SU-DHL-6 (cell line): Measurements from ENCODE around the gene PACS1.

ENCODE experiments used
- EZH2phosphoT487 ChIP-seq: fragments of 200-600 bp; sonication (generic), shearing (Covaris generic); conservative IDR thresholded peaks from 2 replicates; pipeline ENCODE4 v1.6.1; 2018; ENCODE audit warnings: mild to moderate bottlenecking, antibody characterized with exemption, low read length, moderate library complexity, mixed read lengths
- TF ChIP-seq, protein P1 (sequence below): fragments of 200-600 bp; sonication (generic); IDR thresholded peaks from one replicate; pipeline ENCODE4 v1.5.1; 2017; ENCODE audit warnings: antibody characterized with exemption, mild to moderate bottlenecking, low read length, moderate library complexity; ENCODE audit not compliant: insufficient read depth, poor library complexity, severe bottlenecking

DNA sequence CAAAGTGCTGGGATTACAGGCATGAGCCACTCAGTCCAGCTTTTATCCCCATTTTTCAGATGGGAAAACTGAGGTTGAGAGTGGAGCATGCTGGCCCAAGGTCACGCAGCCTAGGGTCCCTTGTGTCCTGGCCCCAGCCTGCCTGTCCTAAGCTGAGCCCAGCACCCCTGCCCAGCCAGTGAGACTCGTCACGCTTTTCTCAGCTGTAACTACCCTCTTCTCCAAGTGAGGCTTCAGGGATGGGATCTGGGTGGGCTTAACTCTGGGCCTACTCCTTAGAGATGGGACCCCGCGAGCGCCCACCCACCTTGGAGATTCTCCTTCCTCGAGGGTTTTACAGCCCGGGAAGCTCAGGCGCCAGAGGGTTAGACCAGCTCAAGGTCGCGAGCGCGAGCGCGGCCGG lies 221.2 kb downstream of the PACS1 start:
- TF ChIP-seq, protein P1, sequence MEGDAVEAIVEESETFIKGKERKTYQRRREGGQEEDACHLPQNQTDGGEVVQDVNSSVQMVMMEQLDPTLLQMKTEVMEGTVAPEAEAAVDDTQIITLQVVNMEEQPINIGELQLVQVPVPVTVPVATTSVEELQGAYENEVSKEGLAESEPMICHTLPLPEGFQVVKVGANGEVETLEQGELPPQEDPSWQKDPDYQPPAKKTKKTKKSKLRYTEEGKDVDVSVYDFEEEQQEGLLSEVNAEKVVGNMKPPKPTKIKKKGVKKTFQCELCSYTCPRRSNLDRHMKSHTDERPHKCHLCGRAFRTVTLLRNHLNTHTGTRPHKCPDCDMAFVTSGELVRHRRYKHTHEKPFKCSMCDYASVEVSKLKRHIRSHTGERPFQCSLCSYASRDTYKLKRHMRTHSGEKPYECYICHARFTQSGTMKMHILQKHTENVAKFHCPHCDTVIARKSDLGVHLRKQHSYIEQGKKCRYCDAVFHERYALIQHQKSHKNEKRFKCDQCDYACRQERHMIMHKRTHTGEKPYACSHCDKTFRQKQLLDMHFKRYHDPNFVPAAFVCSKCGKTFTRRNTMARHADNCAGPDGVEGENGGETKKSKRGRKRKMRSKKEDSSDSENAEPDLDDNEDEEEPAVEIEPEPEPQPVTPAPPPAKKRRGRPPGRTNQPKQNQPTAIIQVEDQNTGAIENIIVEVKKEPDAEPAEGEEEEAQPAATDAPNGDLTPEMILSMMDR = no peak
- TF ChIP-seq EZH2phosphoT487 = no peak
